Keratinocyte (primary cell): ENCODE measurements around the gene ANO9. TPM values are rescaled to one million over a fixed set of nuclear protein-coding genes. Genes with fewer than 3 reads are reported as not detected.

ENCODE experiments used
- DNase-seq: peaks from one replicate; pipeline ENCODE4 v3.0.0-alpha.2; 2011; ENCODE audit warnings: low read depth, missing footprints, low spot score
- FAIRE-seq: peaks from 2 replicates; lab custom pipeline; 2011; peaks lifted over from hg19 to GRCh38; lab: Jason Lieb, UNC
- H2AFZ ChIP-seq: 2 replicates; pipeline ENCODE4 v1.6.0; 2012; ENCODE audit warnings: low read length, control low read depth, inconsistent platforms; ENCODE audit not compliant: control insufficient read depth
- H3K27ac ChIP-seq: 2 replicates; pipeline ENCODE4 v1.5.1; 2011; ENCODE audit warnings: low read length; ENCODE audit not compliant: control insufficient read depth, insufficient read depth
- H3K27me3 ChIP-seq: 3 replicates; pipeline ENCODE4 v1.6.0; 2011; ENCODE audit warnings: low read length; ENCODE audit not compliant: control insufficient read depth, insufficient read depth; ENCODE audit errors: extremely low read depth
- H3K36me3 ChIP-seq, 2 experiments: 2 replicates in 1 of 2; 3 replicates in 1 of 2; pipeline ENCODE4 v1.5.1; 2011; ENCODE audit warnings: low read length in 2 of 2, mild to moderate bottlenecking in 1 of 2; ENCODE audit not compliant: control insufficient read depth in 2 of 2, insufficient read depth in 2 of 2; ENCODE audit errors: extremely low read depth in 1 of 2
- H3K4me1 ChIP-seq: 3 replicates; pipeline ENCODE4 v1.5.1; 2011; ENCODE audit warnings: low read length; ENCODE audit not compliant: control insufficient read depth, insufficient read depth; ENCODE audit errors: extremely low read depth
- H3K4me2 ChIP-seq: 3 replicates; pipeline ENCODE4 v1.6.0; 2011; ENCODE audit warnings: low read depth, low read length; ENCODE audit not compliant: control insufficient read depth, insufficient read depth; ENCODE audit errors: extremely low read depth
- H3K4me3 ChIP-seq, 3 experiments: fragments of 200-600 bp in 1 of 3; sonication (generic) in 1 of 3; 2 replicates in 2 of 3; 3 replicates in 1 of 3; pipeline ENCODE4 v1.5.1; 2011 to 2016; ENCODE audit warnings: low read length in 3 of 3, mild to moderate bottlenecking in 3 of 3, control low read depth in 2 of 3, inconsistent platforms in 1 of 3, low read depth in 1 of 3, mixed read lengths in 1 of 3, mixed run types in 1 of 3, moderate library complexity in 1 of 3; ENCODE audit not compliant: control insufficient read depth in 2 of 3, insufficient read depth in 2 of 3; ENCODE audit errors: extremely low read depth in 1 of 3
- H3K79me2 ChIP-seq: 2 replicates; pipeline ENCODE4 v1.6.0; 2012; ENCODE audit warnings: low read length; ENCODE audit not compliant: control insufficient read depth, insufficient read depth
- H3K9ac ChIP-seq: 3 replicates; pipeline ENCODE4 v1.6.0; 2011; ENCODE audit warnings: low read length; ENCODE audit not compliant: control insufficient read depth, insufficient read depth; ENCODE audit errors: extremely low read depth
- H3K9me1 ChIP-seq: 3 replicates; pipeline ENCODE4 v1.6.0; 2011; ENCODE audit warnings: low read length; ENCODE audit not compliant: control insufficient read depth, insufficient read depth; ENCODE audit errors: extremely low read depth
- H3K9me3 ChIP-seq: 2 replicates; pipeline ENCODE4 v1.5.1; 2012; ENCODE audit warnings: low read depth, low read length; ENCODE audit not compliant: control insufficient read depth
- H4K20me1 ChIP-seq: 3 replicates; pipeline ENCODE4 v1.6.0; 2011; ENCODE audit warnings: low read length; ENCODE audit not compliant: control insufficient read depth, insufficient read depth; ENCODE audit errors: extremely low read depth
- CTCF ChIP-seq, 3 experiments: IDR thresholded peaks in 1 of 3; conservative IDR thresholded peaks in 1 of 3; optimal IDR thresholded peaks in 1 of 3; 2 replicates in 2 of 3; 3 replicates in 1 of 3; pipeline versions ENCODE3 to v1.5.1; 2011; ENCODE audit warnings: low read length in 3 of 3, mild to moderate bottlenecking in 3 of 3, moderate library complexity in 2 of 3, control low read depth in 1 of 3, inconsistent platforms in 1 of 3; ENCODE audit not compliant: insufficient read depth in 2 of 3; ENCODE audit errors: extremely low read depth in 1 of 3
- EZH2 ChIP-seq: IDR thresholded peaks from one replicate; pipeline ENCODE4 v1.6.1; 2012; ENCODE audit warnings: inconsistent platforms, mild to moderate bottlenecking, low read length, moderate library complexity
- dilution Hi-C: fragments of 300-500 bp; cut with MboI; formaldehyde crosslinking; loops from one replicate; pipeline ENCODE4 v1.7.0; 2020; ENCODE audit warnings: low sequenced_read_pairs; ENCODE audit not compliant: extremely low pct_ligation_motif_present
- polyA plus RNA-seq, 5 experiments: library from polyadenylated mRNA; depleted of rRNA in 3 of 5; stranded (reverse) in 3 of 5; stranded (forward) in 1 of 5; unstranded in 1 of 5; fragments of >200 nt; gene quantifications; 1 replicate in 1 of 5; 2 replicates in 3 of 5; 3 replicates in 1 of 5; pipeline versions ENCODE4 v1.2.1 to v1.2.3, GENCODE V29; 2011 to 2012; ENCODE audit warnings: missing spikeins in 2 of 5, low read depth in 1 of 5, low replicate concordance in 1 of 5

ANO9 gene
- polyA plus RNA-seq, 1 donor (not counting 4 experiments of a cell fraction or from before 2014, with no cell fraction given): 16.1 TPM

DNA sequence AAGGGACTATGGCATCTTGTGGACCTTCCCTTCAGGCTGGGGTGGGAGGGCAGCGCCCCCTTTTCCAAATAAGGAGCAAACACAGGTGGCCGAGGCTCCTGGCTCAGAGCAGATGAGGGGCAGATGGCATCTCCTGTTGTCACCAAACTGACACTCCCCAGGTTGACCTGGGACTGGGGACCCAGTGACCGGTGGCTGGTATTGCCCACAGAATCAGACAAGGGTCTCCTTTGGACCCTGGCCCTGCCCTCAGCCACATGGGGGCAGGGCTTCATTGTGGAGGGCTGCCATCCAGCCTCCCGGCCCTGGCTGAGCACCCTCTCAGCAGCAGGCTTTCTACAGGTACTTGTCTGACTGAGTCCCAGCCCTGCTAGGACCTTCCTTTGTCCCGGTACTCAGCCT, 26.2 kb downstream of the ANO9 start:
- no peak overlapping the region for H3K4me3 ChIP-seq
- peaks cover 0 to 4% of the 10 kb centered on the region in 2 experiments for H3K36me3 ChIP-seq
- FAIRE-seq: no peak
- H3K9me1 ChIP-seq: no peaks in the 10 kb centered on the region
- no peak overlapping the region for H2AFZ ChIP-seq
- H3K9me3 ChIP-seq: no peaks in the 10 kb centered on the region
- H4K20me1 ChIP-seq: peaks cover 4% of the 10 kb centered on the region
- H3K9ac ChIP-seq: peak overlapping the region; percentile 54
- peaks cover 19% of the 10 kb centered on the region for H3K4me1 ChIP-seq
- no peak overlapping the region for H3K27ac ChIP-seq
- no peaks in the 10 kb centered on the region for H3K79me2 ChIP-seq
- no peak for TF ChIP-seq CTCF (optimal IDR thresholded peaks at IDR 0.05 in 1 of 3, IDR thresholded peaks at IDR 0.05 in 1 of 3, conservative IDR thresholded peaks at IDR 0.05 in 1 of 3; ENCODE audit: extremely low read depth in 1 of 3, insufficient read depth in 2 of 3, low read length in 3 of 3)
- TF ChIP-seq EZH2: no peak
- peak overlapping the region; percentile 78 for H3K4me2 ChIP-seq
- DNase-seq: no peak
- dilution Hi-C loops: no loop called here
- peaks cover 4% of the 10 kb centered on the region for H3K27me3 ChIP-seq

GRCh38 chr11:414318-414857, 27.4 kb downstream of the ANO9 start:
- no peaks in the 10 kb centered on the region for H3K9me1 ChIP-seq
- H3K9ac ChIP-seq: no peak overlapping the region
- H3K27me3 ChIP-seq: peaks cover 4% of the 10 kb centered on the region
- DNase-seq: no peak
- no peak overlapping the region for H2AFZ ChIP-seq
- peaks cover 0 to 4% of the 10 kb centered on the region in 2 experiments for H3K36me3 ChIP-seq
- no peak overlapping the region for H3K4me3 ChIP-seq
- TF ChIP-seq CTCF (optimal IDR thresholded peaks at IDR 0.05 in 1 of 3, IDR thresholded peaks at IDR 0.05 in 1 of 3, conservative IDR thresholded peaks at IDR 0.05 in 1 of 3; ENCODE audit: extremely low read depth in 1 of 3, insufficient read depth in 2 of 3, low read length in 3 of 3) (no peak), EZH2 (no peak)
- no peak for FAIRE-seq
- H3K27ac ChIP-seq: no peak overlapping the region
- no peak overlapping the region for H3K4me2 ChIP-seq
- peaks cover 7% of the 10 kb centered on the region for H4K20me1 ChIP-seq
- H3K4me1 ChIP-seq: peaks cover 19% of the 10 kb centered on the region
- H3K79me2 ChIP-seq: no peaks in the 10 kb centered on the region
- dilution Hi-C loops: no loop called here
- no peaks in the 10 kb centered on the region for H3K9me3 ChIP-seq
